Suprapubic skin (tissue), 3 donors: Measurements from ENCODE around the gene PF4V1.

Experiments
- POLR2A ChIP-seq, 2 donors: fragments of 450-650 bp; IDR thresholded peaks; one replicate each; pipeline ENCODE4 v1.6.1; 2017; ENCODE audit warnings: antibody characterized with exemption in 2 of 2, mild to moderate bottlenecking in 2 of 2, moderate library complexity in 2 of 2
- TF ChIP-seq, protein P1 (sequence below), 2 donors: fragments of 200-600 bp in 1 of 2; fragments of 450-650 bp in 1 of 2; sonication (generic) in 1 of 2; IDR thresholded peaks; one replicate each; pipeline ENCODE4 v1.5.1; 2016 to 2019; ENCODE audit warnings: antibody characterized with exemption in 2 of 2, mild to moderate bottlenecking in 1 of 2, moderate library complexity in 1 of 2

DNA sequence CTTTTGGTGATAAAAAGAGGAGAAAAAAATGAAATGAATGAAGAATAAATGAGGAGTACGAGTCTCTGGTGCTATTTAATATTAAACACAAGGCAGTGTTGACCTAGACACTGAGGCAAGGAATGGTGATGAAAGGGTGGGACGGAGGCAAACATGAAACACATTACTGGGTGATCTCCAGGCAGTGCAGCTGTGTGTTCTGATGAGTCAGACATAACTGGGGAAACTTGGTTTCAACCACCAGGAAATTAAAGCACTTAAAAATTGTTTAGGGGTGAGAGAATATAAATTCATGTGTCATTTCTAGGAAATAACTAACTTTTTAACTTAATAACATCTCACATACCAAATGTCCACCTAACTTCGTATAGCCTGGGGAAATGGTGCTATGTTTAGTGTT, 36.3 kb upstream of the PF4V1 start:
- no peak for TF ChIP-seq POLR2A (IDR thresholded peaks at IDR 0.05)
- TF ChIP-seq, protein P1, sequence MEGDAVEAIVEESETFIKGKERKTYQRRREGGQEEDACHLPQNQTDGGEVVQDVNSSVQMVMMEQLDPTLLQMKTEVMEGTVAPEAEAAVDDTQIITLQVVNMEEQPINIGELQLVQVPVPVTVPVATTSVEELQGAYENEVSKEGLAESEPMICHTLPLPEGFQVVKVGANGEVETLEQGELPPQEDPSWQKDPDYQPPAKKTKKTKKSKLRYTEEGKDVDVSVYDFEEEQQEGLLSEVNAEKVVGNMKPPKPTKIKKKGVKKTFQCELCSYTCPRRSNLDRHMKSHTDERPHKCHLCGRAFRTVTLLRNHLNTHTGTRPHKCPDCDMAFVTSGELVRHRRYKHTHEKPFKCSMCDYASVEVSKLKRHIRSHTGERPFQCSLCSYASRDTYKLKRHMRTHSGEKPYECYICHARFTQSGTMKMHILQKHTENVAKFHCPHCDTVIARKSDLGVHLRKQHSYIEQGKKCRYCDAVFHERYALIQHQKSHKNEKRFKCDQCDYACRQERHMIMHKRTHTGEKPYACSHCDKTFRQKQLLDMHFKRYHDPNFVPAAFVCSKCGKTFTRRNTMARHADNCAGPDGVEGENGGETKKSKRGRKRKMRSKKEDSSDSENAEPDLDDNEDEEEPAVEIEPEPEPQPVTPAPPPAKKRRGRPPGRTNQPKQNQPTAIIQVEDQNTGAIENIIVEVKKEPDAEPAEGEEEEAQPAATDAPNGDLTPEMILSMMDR (IDR thresholded peaks at IDR 0.05): no peak
